Activated T-cell treated with anti-CD3 and anti-CD28 coated beads for 24 hours (primary cell): ENCODE data around the gene UBE2J2.

Experiments
- DNase-seq: peaks from one replicate; pipeline ENCODE4 v3.0.0-alpha.2; 2020; ENCODE audit warnings: low read depth

The UBE2J2 gene

DNA sequence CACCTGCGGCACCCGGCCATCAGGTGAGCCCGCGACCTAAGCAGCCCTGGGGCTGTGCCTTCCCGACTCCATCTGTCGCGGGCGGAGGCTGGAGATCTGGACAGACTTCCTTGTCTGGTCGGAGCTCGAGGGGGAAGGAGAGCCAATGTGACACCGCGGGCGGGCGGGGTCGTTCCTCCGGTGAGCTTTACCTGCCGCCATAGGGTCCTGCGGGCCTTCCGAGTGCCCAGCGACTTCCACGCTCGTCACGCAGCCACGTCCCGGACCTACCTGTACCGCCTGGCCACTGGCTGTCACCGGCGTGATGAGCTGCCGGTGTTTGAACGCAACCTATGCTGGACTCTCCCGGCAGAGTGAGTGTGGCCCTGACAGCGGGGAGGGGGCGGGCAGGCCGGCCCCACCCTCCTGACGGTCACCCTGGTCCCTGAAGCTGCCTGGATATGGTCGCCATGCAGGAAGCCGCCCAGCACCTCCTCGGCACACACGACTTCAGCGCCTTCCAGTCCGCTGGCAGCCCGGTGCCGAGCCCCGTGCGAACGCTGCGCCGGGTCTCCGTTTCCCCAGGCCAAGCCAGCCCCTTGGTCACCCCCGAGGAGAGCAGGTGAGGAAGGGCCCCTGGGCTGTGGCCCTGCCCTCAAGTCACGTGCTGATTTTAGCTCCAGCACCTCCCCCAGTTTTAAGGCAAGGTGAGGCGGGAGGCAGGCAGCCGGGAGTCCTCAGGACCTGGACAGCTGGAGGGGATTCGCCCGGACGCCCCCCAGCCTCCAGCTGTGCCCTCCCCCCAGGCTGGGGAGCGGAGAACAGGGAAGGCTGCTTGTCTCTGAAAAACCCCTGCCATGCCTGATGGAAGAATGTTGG is 35.8 kb upstream of the UBE2J2 start:
- no peak for DNase-seq

DNA sequence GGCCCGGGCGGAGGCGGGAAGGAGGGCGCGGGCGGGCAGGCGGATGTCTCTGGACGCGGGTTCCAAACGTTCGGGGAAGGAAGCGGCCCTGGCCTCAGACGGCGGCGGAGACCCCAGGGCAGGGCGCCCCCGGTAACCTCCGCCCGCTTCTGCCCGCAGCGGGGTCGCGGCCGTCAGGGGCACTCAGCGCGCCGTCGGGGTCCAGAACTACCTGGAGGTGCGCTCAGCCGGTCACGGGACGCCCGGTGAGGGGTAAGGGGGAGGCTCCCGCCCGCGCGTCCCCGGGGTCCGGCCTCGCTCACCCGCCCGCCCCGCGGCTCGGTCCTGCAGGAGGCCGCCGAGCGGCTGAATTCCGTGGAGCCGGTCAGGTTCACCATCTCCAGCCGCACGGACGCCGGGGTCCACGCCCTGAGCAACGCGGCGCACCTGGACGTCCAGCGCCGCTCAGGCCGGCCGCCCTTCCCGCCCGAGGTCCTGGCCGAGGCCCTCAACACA is 35.1 kb upstream of the UBE2J2 start:
- no peak for DNase-seq

DNA sequence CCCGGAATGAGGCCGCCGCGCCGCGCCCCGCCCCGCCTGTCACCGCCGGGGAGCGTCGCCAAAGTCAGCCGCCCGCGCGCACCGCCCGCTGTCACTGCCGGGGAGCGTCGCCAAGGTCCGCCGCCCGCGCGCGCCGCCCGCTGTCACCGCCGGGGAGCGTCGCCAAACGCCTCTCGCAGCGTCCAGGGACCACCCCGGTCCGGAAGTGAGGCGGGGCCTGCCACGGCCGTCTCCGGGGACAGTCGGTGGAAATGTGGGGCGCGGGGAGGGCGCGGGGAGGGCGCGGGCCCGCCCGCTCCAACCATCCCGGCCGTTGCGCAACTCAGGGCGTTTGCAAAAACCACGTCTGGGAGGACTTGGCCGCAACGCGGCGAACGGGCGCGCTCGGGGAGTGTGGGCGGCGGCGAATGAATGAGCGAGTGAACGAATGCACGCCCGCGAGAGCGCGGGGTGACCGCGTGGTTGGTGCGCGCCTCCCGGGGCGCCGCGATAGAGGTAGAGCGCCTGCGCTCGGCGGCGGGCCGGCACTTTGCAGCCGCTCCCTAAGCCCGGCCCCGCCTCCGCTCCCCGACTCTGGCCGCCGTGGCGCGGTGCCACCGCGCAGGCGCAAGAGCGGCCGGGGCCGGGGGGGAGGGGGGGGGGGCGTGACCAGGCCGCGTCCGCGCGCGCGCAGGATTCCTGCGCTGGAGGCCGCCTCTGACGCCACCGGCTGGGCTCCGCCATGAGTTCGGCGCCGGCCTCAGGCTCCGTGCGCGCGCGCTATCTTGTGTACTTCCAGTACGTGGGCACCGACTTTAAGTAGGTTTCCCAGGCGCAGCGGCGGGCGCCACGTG is 34.5 kb upstream of the UBE2J2 start, which contains the start of the genes ACAP3 and PUSL1:
TSS of gene ACAP3 (minus strand) at position 8 of the 833 bp plus-strand sequence. CDS start 115 bp downstream, outside the sequence.
TSS of gene PUSL1 (plus strand) at position 675 of the 833 bp plus-strand sequence. CDS start at position 722, 47 bp downstream.
- peak; percentile 83 for DNase-seq

DNA sequence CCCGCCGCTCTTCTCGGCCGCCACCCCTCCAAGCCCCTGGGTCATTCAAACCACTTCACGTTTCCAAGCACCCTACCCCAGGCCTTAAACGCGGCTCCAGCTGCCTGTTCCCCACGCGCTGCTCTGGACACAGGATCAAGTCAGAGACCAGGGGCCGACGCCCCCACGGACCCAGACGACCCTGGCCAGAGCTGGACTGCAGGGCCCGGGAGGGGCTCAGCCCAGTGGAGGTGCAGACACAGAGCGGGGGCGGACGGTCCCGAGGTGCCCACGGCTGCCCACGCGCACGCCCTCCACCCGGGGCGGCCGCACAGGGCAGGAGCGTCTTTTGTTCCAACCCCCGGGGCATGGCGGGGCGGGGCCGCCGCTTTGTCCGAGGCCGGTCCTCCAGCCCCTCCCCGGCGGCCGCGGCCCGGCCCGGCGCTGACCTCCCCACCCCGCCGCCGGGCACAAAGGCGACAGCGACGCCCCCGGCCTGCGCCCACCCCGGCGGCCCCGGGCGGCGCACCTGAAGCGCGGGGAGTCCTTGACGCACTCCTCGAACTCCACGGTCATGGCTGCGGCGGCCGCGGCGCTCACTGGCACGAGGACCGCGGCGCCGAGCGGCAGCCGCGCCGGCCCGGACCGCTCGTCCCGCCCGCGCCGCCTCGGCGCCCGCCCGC is 33.7 kb upstream of the UBE2J2 start:
- DNase-seq: no peak

DNA sequence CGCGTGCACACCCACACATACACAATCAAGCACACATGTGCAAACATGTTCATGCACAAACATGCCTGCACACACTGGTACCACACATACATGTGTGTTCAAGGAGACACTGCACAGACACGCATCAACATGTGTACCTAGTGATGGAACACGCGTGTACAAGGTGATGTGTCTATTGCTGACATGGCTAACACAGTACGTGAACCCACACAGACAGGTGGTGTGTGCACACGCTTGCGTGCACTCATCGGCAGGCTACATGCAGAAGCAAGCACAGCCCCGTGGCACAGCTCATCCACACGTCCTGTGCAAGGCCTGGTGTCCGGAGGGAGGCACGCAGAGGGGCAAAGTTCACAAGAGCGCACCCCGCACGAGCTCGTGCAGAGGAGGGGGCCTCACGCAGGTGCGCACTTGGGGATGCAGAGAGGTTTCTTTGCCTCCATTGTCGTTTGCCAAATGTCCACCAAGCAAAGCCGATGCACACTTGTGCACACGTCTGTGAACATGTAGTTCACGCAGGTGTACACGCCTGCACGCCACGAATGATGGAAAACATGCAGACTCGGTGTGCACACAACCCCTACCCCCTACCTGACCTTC is 33.1 kb upstream of the UBE2J2 start:
- no peak for DNase-seq

DNA sequence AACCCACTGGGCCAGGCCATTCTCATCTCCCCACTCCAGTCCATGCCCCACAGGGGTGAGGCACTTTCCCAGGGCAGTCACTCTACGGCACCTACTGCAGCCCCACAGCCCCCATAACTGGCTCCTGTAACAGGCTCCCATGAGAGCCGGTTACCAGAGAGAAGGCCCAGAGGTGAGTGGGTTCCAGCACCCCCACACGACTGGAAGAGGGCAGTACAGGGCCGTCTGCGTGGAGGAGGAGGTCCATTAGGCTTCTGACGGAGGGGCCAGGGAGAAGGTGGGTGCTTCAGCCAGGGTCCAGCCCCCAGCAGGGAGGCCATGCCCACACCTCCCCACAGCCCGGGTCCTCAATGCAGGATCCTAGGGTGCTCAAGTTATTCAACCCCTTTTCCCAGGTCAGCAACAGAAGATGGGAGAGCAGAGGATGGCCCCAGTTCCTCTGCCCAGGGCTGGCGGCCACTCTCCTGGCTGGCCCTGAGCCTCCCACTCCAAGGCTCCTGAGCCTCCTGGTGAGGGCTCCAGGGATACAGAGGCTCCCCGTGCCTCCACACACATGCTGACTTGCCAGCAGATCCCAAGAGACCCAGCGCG is 32.5 kb upstream of the UBE2J2 start:
- no peak for DNase-seq

DNA sequence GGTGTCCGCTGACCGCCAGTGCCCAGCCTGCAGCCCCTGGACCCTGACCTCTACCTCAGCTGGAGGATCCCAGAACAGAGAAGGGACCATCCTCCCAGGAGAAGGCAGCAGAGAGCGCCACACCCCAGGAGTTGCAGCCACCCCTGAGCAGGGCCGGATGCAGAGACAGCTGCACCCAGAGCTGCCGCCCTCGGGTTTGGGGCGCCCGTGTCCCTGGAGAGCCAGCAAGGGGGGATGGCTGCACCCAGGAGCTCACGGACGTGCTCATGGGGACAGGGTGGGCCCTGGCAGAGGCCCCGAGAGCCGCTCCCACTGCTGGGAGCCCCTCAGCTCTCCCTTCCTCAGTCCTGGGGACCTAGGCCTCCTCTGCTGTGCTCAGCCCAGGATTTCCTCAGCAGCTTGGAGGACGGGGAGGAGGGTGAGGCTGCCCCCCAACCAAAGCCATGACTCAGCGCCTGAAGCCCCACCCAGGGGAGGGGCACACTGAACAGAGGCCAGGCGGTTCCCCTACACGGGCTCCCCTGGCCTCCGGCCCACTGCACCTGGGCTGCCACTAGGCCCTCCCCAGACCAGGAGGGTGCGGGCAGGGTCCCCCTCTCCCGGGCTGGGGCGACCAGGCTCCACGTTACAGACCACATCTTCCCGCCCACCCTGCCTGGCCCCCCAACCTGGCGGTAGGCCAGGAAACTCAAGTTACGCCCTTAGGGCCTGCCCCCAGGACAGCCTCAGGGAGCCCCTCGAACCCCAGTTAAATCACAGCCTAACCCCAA is 31.8 kb upstream of the UBE2J2 start:
- DNase-seq: peak; percentile 56

DNA sequence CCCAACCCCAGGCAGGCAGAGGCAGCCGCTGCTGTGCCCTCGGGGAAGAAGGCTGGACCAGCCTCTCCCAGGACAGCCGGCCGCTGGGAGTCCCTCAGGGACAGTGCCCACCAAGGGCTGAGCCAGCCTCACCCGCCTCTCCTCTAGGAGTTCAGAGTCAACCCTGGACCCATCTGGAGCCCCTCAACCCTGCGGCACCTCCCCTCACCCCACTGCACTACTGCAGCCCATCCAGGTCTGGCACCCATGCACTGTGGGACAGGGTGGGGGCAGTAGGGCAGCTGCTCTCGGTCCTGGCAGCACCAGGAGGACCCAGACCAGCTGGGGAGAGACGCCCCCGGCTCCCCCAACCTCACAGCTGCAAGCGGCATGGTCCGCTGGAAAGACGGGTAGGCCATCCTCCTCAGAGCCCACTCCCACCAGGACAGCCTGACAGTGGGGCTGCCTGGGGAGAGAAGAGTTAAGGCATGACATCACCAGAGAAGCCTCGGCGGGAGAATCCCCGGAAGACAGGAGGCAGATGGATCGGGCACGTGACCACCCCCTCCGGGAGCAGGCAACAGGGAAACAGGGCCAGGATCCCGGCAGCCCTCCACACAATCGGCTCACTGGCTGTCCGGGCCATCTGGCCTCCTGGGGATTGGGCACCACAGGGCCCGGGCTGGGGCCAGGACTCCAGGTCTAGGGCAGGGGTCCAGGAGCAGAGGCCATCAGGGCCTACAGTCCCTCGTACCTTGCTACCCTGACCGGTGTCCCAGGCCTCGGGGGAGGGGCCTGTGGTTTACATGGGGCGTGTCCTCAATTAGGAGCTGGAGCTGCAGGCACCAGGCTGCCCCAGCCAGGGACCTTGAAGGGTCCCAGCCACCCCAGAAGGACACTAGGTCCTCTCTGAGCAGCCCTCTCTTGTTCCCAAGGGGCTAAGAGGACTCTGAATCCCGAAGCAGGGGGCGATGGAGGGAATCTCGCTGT is 31.0 kb upstream of the UBE2J2 start:
- DNase-seq: no peak

DNA sequence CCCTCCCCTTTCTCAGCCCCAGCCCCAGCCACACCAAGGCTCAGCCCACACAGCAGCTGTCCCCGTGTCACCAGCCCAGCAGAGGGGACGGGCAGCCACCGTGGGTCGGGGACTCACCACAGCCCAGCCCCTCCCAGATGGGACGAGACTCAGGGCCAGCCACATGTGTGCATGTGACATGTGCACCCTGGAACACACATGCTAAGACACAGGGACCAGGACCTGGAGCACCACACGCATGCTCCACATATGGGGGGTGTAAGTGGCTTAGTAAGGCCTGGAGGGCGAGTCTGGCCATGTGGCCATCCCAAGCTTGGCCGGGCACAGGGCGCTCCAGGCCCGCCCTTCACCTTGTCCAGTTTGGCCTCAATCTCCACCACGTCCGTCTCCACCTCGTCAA is 30.1 kb upstream of the UBE2J2 start:
- DNase-seq: no peak

DNA sequence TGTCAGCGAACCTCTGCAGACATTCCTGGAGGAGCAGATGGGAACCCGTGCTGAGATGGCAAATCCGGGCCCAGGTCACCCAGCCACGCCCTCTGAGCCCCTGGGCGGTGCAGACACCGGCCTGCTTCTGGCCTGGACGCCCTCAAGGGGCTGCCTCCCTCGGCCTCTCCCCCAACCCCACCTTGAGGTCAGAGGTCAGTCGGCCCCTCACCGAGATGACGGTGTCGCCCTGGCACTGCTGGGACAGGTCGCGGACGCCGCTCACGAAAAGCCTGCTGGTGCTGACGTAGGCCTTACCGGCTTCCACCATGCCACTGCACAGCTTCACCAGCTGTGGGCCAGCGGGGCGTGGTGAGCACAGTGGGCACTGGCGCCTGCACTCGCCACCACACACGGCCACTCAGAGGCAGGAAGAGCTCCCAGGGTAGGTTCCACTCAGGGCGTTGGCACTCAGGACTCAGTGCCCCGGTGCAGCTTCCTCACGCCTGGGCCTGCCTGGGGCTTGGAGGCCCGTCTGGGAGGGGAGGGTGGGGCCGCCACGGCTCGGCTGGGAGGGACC is 29.4 kb upstream of the UBE2J2 start:
- no peak for DNase-seq

DNA sequence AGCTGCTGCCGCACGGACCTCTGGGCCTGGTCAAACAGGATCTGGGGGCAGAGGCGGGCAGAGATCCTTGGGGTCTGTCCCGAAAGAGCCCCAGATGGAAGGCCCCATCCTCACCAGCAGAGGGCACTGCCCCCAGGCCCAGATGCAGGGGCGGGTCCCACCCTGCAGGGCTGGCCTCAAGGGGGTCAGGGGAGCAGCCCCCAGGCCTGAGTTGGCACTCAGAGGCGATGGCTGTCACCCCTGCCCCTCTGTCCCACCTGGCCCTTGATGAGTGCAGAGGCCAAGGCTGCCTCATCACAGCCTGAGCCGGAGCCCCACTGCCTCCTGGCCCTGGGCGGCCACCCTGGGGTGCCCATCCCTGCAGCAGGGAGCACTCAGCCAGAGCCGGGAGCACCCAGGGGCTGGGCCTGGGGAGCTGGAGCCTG is 28.4 kb upstream of the UBE2J2 start:
- no peak for DNase-seq

DNA sequence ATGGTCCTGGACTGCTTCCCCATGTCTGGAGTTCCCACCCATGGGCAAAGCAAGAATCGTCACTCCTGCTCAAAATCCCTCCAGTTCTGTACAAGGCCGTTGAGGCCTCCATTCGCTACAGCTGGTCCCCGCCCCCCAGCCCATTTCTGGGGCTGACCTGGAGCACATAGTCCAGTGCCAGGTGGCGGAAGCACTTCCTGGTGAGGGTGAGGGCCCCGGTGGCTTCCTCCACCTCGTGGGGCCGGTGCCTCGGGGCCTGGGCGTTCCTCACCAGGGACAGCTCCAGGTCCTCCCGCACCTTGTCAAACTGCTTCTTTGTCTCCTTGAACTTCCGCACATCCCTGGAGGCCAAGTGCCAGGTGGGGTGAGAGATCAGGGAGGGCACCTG is 26.7 kb upstream of the UBE2J2 start:
- no peak for DNase-seq

DNA sequence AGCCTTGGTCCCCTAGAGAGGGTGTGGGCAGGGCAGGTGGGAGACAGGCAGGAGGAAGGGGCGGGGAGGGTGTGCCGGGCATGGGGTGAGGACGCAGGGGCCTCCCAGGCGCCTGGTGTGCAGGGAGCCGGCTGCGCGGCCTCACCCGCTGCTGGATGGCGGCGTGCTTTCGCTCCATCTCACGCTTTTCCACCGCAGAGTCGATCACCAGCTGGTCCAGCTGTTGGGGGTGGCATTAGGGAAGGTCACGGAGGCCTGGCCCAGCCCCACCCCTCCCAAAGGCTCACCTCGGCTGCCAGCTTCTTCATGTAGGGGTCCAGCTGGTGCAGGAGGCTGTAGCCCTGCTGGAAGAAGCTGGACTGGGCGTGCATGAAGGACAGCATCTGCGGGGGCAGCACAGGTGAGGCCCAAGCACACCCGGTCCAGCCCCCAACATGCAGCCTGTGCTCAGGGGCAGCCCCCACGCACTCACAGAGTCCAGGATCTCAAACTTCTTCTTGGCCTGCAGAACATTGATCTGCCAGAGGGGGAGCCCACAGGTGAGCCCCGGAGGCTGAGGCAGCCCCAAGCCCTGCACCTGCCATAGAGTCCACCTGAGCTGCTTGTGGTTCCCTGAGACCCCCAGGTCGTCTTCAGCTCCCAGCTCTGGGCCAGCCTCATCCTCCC is 26.2 kb upstream of the UBE2J2 start:
- DNase-seq: no peak

DNA sequence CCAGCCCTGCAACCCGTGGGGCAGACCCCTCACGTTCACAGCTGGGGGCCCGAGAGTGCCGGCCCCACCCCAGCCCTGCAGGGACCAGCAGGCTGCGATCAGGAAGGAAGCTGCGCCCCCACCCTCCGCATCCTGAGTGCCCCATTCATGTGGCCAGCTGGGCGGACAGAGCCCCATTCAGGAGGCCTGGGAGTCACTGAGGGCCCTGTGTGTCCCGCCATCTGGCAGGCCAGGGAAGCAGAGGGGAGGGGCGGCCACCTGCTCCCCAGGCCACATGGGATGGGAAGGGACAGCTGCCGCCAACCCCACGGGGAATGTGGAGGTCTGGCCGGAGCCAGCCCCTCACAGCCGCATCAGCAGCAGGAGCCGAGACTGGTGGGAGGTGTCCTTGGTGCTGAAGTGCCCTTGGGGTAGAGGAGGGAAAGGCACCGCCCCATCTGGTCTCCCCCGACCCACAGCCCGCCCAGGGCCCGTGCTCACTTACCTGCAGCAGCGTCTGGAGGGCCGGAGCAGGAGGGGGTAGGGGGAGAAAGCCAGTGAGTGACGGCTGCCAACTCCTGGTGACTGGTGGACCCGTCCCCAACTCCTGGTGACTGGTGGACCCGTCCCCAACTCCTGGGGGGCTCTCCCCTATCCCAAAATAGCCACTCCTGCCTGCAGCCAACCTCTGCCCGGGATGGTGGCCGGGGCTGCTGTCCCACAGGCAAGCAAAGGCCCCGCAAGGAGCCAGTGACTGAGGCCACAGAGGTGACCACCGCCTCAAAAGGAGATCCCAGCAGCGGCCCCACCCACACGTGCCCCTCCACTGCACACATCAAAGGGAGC is 25.4 kb upstream of the UBE2J2 start:
- DNase-seq: no peak

DNA sequence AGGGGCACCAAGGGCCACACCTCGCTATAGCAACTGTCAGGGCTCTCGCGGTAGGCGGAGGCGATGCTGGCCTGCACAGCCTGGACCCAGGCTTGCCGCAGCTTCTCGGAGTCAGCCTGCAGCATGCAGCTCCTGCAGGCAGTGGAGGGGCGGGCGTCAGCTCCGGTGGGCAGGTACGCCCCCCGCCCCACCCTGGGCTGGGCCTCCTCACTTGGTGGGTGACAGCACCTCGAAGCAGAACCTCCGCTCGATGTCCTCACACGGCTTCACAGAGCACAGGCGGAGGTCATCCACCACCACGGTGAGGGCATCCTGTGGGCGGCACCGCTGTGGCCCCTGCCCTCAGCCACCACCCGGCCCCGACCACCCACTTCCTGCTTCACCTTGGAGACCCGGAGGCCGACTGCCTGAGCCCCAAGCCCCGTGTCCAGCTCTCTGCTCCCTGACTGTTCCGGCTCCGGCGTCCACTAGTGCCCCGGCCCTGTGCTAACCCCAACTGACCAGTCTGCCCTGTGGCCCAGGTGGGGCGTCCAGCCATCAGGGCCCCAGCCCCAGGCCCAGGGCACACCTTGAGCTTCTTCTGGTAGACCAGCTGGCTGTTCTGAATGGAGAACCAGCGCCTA is 24.3 kb upstream of the UBE2J2 start:
- no peak for DNase-seq

DNA sequence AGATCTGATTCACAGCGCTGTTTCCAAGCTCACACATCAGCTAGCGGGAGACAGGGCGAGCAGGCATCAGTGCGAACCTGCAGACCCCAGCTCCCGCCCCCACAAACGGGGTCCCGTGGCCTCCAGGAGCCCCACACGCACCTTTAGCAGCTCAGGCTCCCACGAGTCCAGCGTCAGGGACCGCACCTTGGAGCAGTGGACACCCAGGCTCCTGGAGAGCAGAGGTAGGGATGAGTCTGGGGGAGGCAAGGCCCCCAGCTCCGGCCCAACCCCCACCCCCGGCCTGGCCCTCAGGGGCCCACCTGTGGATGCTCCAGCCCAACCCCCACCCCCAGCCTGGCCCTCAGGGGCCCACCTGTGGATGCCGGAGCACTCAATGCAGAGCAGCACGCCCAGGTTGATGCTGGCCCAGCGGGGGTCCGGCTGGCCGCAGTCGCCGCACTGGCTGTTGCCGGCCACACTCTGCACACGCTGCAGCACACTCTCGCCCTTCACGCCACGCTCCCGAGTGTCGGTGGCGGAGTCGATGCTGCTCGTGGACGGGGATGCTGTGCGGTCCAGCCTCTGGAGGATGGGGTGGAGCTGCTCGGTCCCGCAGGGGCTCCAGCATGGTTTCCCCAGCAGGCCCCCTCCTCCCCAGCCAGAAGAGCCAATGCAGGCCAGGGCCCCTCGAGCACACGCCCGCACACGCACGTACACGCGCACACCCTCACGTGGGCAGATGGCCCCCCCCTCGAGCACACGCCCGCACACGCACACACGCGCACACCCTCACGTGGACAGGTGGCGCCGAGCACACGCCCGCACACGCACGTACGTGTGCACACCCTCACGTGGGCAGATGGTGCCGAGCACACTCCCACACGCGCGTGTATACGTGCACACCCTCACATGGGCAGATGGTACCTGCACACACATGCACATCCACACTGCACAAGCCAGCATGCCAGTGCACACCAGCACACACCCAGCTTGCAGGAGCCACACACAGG is 22.7 kb upstream of the UBE2J2 start:
- no peak for DNase-seq
